Activated T-cell treated with anti-CD3 and anti-CD28 coated beads, Interleukin-2, amount 50 U/mL, for 72 hours (primary cell): Measurements from ENCODE around the gene SLX9. TPM values are rescaled to one million over a fixed set of nuclear protein-coding genes. Genes with fewer than 3 reads are reported as not detected.

ENCODE experiments used
- ATAC-seq, 2 donors: fragments of 150-1000 bp; cut with Tn5 transposase; replicated peaks in 1 of 2; 2 replicates each; pipeline ENCODE4 v1.10.0; 2021; ENCODE audit warnings: moderate library complexity in 2 of 2, mild to moderate bottlenecking in 1 of 2
- DNase-seq, 2 donors: peaks; one replicate each; pipeline ENCODE4 v3.0.0; 2021 to 2022; ENCODE audit warnings: mixed read lengths in 1 of 2
- H3K27ac Mint-ChIP-seq: one replicate; pipeline ENCODE4 v1.8.0; 2022; ENCODE audit warnings: mild to moderate bottlenecking, moderate library complexity, mixed read lengths
- H3K27me3 Mint-ChIP-seq: one replicate; pipeline ENCODE4 v1.8.0; 2022; ENCODE audit warnings: low read depth, mixed read lengths
- H3K36me3 Mint-ChIP-seq, 2 donors: one replicate each; pipeline ENCODE4 v1.8.0; 2022; ENCODE audit warnings: mixed read lengths in 2 of 2, mild to moderate bottlenecking in 1 of 2; ENCODE audit not compliant: insufficient read depth in 2 of 2
- H3K4me1 Mint-ChIP-seq: one replicate; pipeline ENCODE4 v1.8.0; 2022; ENCODE audit warnings: low read depth, mixed read lengths
- H3K4me3 Mint-ChIP-seq, 2 donors: one replicate each; pipeline ENCODE4 v1.8.0; 2022; ENCODE audit warnings: mild to moderate bottlenecking in 2 of 2, mixed read lengths in 2 of 2, moderate library complexity in 2 of 2
- H3K9me3 Mint-ChIP-seq, 2 donors: one replicate each; pipeline ENCODE4 v1.8.0; 2022; ENCODE audit warnings: mixed read lengths in 2 of 2
- total RNA-seq, 2 donors: library from RNA; stranded (reverse); gene quantifications; one replicate each; pipeline ENCODE4 v1.2.3, GENCODE V29; 2022

The SLX9 gene
- total RNA-seq, 2 donors from 2014 or later, result 38.7 to 48.9 TPM

DNA sequence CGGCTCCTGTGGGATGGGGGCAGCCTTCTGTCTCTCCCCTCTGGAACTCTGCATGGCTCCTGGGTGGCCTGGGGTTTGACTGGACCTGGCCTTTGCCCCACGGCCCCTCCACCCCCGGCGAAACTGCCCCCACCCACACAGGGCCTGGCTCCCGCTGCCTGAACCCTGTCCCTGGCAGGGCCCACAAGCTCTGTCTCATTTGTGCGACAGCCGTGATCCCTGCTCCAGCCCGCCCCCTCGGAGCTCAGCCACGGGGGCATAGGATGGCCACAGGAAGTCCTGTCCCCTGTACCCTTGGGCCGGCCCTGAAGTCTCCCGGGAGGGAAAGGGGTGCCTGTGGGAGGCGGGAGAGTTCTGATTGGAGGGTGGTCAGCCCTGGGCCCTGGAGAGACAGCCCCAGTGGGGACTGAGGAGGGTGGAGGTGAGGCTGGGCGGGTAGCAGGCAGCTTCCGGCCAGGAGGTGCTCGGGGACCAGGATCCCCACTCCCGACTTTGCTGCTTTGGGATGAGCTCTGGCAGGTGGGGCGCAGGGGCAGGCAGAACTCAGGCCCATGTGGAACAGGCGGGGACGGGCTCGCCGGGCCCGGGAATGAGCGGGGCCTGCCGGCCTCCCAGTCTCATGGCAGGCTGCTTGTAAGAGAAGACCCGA lies 45.1 kb downstream of the SLX9 start:
- Mint-ChIP-seq H3K9me3 (no peaks in the 10 kb centered on the region), H3K27ac (no peak overlapping the region), H3K4me1 (no peaks in the 10 kb centered on the region), H3K4me3 (no peak overlapping the region), H3K36me3 (no peaks in the 10 kb centered on the region), H3K27me3 (no peaks in the 10 kb centered on the region)
- ATAC-seq, result peak in 1 of 2 donors; percentile 11
- peak in 1 of 2 donors; percentile 0 for DNase-seq

DNA sequence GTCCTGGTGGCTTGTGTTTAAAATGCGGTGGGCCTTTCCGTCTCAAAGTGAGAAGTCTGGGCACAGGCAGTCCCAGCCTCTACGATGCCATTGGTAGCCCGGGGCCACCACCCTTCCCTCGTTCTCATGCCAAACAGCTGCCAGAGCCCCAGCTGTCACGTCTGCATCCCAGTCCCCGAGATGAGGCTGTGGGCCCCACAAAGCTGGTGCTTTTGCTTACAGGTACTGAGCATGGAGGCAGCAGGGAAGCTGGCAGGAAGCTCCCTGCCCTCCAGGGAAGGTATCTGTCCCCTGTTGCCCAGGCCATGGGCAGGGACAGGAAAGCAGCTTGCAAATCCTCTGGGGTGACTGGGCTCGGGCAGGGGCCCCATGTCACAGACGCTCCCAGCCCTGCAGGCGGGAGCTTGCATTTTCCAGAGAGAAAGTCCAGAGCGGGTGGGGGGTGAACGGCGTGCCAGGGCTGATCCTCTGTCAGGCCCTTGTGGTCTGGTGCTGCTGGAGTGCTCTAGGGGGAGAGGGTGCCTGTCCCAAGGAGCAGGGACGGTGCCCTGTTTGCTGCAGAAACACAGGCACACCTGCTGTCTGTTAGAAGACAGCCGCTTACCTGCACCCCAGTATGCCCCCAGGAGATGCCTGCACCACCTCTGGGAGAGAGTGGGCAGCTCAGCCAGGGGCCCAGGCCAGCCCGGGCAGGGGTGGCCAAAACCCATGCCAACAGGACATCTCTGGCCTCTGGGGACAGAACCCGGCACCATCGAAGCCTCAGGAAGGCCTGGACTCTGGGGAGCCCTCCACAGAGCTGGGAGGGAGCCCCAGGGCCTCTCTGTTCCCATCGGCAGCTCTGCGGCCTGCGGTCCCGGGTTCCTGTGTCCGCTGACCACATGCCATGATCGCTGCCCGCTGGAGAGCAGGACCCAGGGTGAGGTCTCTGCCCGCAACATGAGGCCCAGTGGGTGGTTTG lies 45.9 kb downstream of the SLX9 start:
- Mint-ChIP-seq H3K27ac (no peak overlapping the region), H3K4me1 (no peaks in the 10 kb centered on the region), H3K36me3 (no peaks in the 10 kb centered on the region), H3K4me3 (no peak overlapping the region), H3K27me3 (no peaks in the 10 kb centered on the region), H3K9me3 (no peaks in the 10 kb centered on the region)
- ATAC-seq (no peak), DNase-seq (peak in 1 of 2 donors; percentile 1)

DNA sequence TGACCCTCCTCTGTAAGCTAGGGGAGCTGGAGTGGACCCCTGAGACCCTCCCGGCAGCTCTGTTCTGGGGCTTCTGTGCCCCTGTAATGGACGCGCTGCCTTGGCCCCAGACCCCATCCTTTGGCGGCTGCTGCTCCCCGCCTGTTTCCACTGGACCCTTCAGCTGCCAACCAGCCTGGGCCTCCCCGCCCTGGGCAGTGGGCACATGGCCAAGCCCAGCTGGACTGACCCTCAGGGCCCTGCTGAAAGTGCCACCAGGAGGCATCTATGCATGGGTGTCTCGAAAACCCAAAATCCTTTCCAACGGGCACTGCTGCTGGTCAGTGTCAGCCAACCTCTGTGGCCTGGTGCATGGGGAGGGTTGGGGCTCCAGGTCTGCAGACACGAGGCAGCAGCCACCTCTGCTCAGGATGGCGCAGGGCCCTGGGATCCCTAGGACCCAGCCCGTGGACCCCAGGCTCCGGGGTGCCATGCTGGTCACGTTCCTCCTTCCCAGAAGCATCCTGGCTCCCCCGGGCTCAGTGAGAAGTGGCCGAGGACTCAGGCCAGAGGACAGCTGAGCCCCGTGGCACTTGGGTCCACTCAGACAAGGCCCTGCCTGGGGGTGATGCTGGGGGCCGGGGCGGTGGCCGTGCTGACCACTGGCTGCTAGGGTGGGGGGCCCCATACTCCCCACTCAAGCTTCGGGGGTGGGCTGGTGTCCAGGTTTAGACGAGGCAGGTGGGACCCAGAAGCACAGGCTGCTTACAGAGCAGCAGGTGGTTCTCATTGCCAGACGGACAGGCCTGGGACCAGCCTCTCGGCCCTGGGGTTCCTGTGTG lies 46.9 kb downstream of the SLX9 start:
- no peaks in the 10 kb centered on the region for H3K4me1 Mint-ChIP-seq
- no peaks in the 10 kb centered on the region for H3K27me3 Mint-ChIP-seq
- no peak for ATAC-seq
- no peaks in the 10 kb centered on the region for H3K36me3 Mint-ChIP-seq
- peak in 1 of 2 donors; percentile 0 for DNase-seq
- H3K4me3 Mint-ChIP-seq, result no peak overlapping the region
- no peaks in the 10 kb centered on the region for H3K9me3 Mint-ChIP-seq
- no peak overlapping the region for H3K27ac Mint-ChIP-seq

GRCh38 chr21:44987301-44987885 lies 47.6 kb downstream of the SLX9 start:
- Mint-ChIP-seq H3K27ac (no peak overlapping the region), H3K4me1 (no peaks in the 10 kb centered on the region), H3K9me3 (no peaks in the 10 kb centered on the region), H3K36me3 (no peaks in the 10 kb centered on the region), H3K4me3 (no peak overlapping the region), H3K27me3 (no peaks in the 10 kb centered on the region)
- DNase-seq (no peak), ATAC-seq (no peak)

GRCh38 chr21:44987886-44988606 lies 48.2 kb downstream of the SLX9 start:
- Mint-ChIP-seq H3K36me3 (no peaks in the 10 kb centered on the region), H3K4me1 (no peaks in the 10 kb centered on the region), H3K4me3 (no peak overlapping the region), H3K27me3 (no peaks in the 10 kb centered on the region), H3K9me3 (no peaks in the 10 kb centered on the region), H3K27ac (no peak overlapping the region)
- ATAC-seq (no peak), DNase-seq (no peak)

DNA sequence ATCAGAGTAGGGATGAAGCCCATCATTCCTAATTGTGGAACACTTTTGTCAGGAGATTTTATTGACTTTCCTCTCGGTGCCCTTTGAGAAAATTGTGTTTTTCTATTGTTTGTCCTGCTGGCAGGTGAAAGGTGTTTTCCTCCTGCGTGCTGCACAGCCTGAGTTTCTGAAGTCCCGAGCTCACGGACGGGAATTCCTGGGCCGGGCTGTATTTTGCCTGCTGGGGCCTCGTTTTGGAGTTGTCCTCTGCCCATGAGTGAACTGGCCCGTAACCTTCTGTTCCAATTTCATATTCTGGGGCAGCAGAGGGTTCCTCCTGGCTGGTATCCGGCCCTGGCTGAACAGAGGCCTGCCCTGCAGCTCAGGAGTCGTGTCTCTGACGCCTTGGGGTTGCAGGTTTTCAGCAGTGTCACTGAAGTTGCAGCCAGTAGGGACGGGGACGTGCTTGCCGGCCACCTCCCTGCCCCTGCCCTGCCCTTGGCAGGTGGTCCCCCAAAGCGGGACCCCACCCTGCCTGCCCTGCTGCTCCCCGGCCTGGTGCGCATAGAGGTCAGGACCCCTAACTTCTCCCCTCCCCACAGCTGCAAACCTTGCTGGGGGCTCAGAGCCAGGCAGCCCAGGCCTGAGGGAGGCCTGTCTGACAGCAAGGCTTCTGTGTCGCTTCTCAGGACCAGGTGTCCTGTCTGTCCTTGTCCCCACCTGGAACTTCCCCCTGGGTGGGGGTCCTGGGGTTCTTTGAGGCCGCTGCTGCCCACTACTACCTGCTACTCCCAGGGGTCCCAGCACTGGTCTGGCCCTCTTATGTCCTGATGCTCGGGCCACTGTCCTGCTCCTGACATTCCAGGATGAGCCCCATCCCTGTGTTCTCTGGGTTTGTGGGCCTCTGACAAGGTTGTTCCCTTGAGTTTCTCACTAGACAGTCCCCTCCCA lies 49.0 kb downstream of the SLX9 start:
- H3K36me3 Mint-ChIP-seq, result no peaks in the 10 kb centered on the region
- ATAC-seq (no peak), DNase-seq (no peak)
- no peak overlapping the region for H3K4me3 Mint-ChIP-seq
- no peaks in the 10 kb centered on the region for H3K4me1 Mint-ChIP-seq
- H3K27me3 Mint-ChIP-seq, result no peaks in the 10 kb centered on the region
- no peaks in the 10 kb centered on the region for H3K9me3 Mint-ChIP-seq
- no peak overlapping the region for H3K27ac Mint-ChIP-seq

GRCh38 chr21:44989537-44989886 lies 49.7 kb downstream of the SLX9 start:
- no peaks in the 10 kb centered on the region for H3K36me3 Mint-ChIP-seq
- ATAC-seq, result no peak
- no peaks in the 10 kb centered on the region for H3K27me3 Mint-ChIP-seq
- H3K4me1 Mint-ChIP-seq, result no peaks in the 10 kb centered on the region
- no peaks in the 10 kb centered on the region for H3K9me3 Mint-ChIP-seq
- no peak for DNase-seq
- no peak overlapping the region for H3K4me3 Mint-ChIP-seq
- H3K27ac Mint-ChIP-seq, result no peak overlapping the region

- Mint-ChIP-seq H3K27ac (no peak overlapping the region), H3K36me3 (no peaks in the 10 kb centered on the region)
Observed at GRCh38 chr21:44989943-44990780, 50.3 kb downstream of the SLX9 start.

DNA sequence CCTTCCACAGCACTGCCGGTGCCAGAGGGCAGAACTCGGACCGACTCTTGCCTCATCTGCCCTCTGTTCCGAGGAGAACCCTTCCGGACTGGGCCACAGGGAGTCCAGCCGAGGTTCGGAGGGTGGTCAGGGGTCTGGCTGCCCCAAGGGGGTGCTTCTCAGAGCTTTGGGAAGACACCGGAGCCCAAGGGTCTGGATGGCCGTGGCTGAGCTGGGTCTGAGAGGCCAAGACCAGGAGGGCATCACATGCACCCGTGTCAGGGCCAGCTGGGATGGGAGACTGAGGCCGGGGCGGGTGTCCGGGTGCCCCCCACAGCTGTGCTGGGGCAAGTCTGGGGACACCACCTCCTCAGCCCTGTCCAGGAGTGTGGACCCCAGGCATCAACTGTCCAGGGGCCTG lies 51.1 kb downstream of the SLX9 start:
- ATAC-seq (no peak), DNase-seq (no peak)
- H3K27ac Mint-ChIP-seq, result no peak overlapping the region
- H3K36me3 Mint-ChIP-seq, result no peaks in the 10 kb centered on the region
- no peaks in the 10 kb centered on the region for H3K9me3 Mint-ChIP-seq
- no peak overlapping the region for H3K4me3 Mint-ChIP-seq
- H3K27me3 Mint-ChIP-seq, result no peaks in the 10 kb centered on the region
- no peaks in the 10 kb centered on the region for H3K4me1 Mint-ChIP-seq

More at GRCh38 chr21:44989943-44990780, 50.3 kb downstream of the SLX9 start:
- no peak overlapping the region for H3K4me3 Mint-ChIP-seq
- H3K4me1 Mint-ChIP-seq, result no peaks in the 10 kb centered on the region
- DNase-seq (no peak), ATAC-seq (no peak)
- no peaks in the 10 kb centered on the region for H3K9me3 Mint-ChIP-seq
- H3K27me3 Mint-ChIP-seq, result no peaks in the 10 kb centered on the region

DNA sequence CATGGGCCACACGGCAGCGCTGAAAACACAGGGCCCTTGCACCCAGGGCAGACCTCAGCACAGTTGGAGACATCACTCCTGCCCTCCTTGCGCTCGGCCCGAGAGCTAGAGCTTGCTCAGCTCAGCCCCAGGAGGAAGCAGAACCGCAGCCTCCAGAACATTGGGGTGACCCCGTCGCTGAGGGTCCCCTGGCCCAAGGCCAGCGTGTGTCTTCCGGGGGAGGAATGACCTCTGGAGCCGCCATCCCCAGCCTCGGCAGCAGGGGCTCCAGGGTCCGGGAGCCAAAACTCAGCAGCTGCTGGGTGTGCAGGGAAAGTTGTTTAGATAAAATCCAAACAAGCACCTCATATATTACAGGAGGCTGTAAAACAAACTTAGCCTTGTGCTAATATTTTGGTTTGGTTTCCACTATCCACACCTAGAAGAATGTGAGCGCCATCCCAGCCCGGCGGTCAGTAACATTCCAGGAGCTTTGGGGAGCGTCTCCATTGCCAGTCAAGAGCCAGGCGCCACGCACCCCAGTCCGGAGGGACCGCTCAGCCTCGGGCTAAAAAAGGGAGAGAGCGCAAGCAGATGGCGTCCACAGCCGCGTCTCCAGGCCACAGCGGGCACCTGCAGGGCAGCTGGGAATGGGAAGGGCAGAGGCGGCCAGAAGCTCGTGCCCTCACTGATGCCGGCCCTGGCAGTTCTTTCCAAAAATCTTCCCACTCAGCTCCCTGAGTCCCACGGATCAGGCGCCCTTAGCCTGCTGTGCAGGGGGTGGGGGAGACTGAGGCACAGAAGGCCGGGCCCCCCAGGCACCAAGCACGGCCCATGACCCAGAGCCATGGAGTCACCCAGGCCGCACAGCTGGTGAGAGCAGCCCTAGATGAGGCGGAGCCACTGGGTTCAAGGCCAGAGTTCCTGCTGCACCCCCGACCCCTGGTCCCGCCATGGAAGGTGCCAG lies 52.0 kb downstream of the SLX9 start:
- no peaks in the 10 kb centered on the region for H3K9me3 Mint-ChIP-seq
- ATAC-seq (peak in 1 of 2 donors; percentile 5), DNase-seq (no peak)
- H3K36me3 Mint-ChIP-seq, result no peaks in the 10 kb centered on the region
- no peaks in the 10 kb centered on the region for H3K4me1 Mint-ChIP-seq
- H3K27me3 Mint-ChIP-seq, result no peaks in the 10 kb centered on the region
- no peak overlapping the region for H3K27ac Mint-ChIP-seq
- no peak overlapping the region for H3K4me3 Mint-ChIP-seq
